Smooth muscle cell (in vitro differentiated cells): ENCODE data around the gene SLC6A17. TPM values are rescaled to one million over a fixed set of nuclear protein-coding genes. Genes with fewer than 3 reads are reported as not detected.

ENCODE experiments used
- DNase-seq: peaks from one replicate; lab custom pipeline; 2025; ENCODE audit not compliant: unreplicated experiment; lab: John Stamatoyannopoulos, UW
- H2AFZ ChIP-seq: fragments of 200-600 bp; sonication (generic); 2 replicates; pipeline ENCODE4 v1.6.0; 2016; ENCODE audit warnings: antibody characterized with exemption, low read depth, mild to moderate bottlenecking
- H3F3A ChIP-seq: fragments of 200-600 bp; sonication (generic); 2 replicates; pipeline ENCODE4 v1.6.0; 2017; ENCODE audit warnings: antibody characterized with exemption, low read depth
- H3K27ac ChIP-seq: fragments of 200-600 bp; sonication (generic); 2 replicates; pipeline ENCODE4 v1.5.1; 2016; ENCODE audit warnings: low read depth, mild to moderate bottlenecking
- H3K27me3 ChIP-seq: fragments of 200-600 bp; sonication (generic); 2 replicates; pipeline ENCODE4 v1.6.1; 2016; ENCODE audit warnings: low read depth, mild to moderate bottlenecking
- H3K36me3 ChIP-seq: fragments of 200-600 bp; sonication (generic); 2 replicates; pipeline ENCODE4 v1.5.1; 2016; ENCODE audit warnings: low read depth
- H3K4me1 ChIP-seq: fragments of 200-600 bp; sonication (generic); 2 replicates; pipeline ENCODE4 v1.5.1; 2016; ENCODE audit warnings: low read depth
- H3K4me2 ChIP-seq: fragments of 200-600 bp; sonication (generic); 2 replicates; pipeline ENCODE4 v1.6.0; 2016; ENCODE audit warnings: mild to moderate bottlenecking
- H3K4me3 ChIP-seq: fragments of 200-600 bp; sonication (generic); 2 replicates; pipeline ENCODE4 v1.5.1; 2016; ENCODE audit warnings: mild to moderate bottlenecking
- H3K79me2 ChIP-seq: fragments of 200-600 bp; sonication (generic); 2 replicates; pipeline ENCODE4 v1.6.0; 2016; ENCODE audit warnings: low read depth, mild to moderate bottlenecking
- H3K9ac ChIP-seq: fragments of 200-600 bp; sonication (generic); 2 replicates; pipeline ENCODE4 v1.6.0; 2016; ENCODE audit warnings: low read depth
- H3K9me3 ChIP-seq: fragments of 200-600 bp; sonication (generic); replicated peaks from 2 replicates; pipeline ENCODE4 v1.5.1; 2016; ENCODE audit warnings: low read depth
- H4K20me1 ChIP-seq: fragments of 200-600 bp; sonication (generic); 2 replicates; pipeline ENCODE4 v1.6.0; 2016; ENCODE audit warnings: low read depth
- WGBS: methylation state at CpG from one replicate; pipeline ENCODE4 v1.1.7; 2016; ENCODE audit warnings: low lambda C conversion rate; 5-methylcytosine and 5-hydroxymethylcytosine counted together
- polyA plus RNA-seq: library from polyadenylated mRNA; unstranded; fragments of >200 nt; fragmentation: Nextera tagmentation; extraction: Ambion mirVana; gene quantifications from 2 replicates; pipeline ENCODE4 v1.2.1, GENCODE V29; 2016
- total RNA-seq: library from RNA; depleted of rRNA; stranded (reverse); fragments of >200 nt; gene quantifications from 2 replicates; pipeline ENCODE4 v1.2.3, GENCODE V29; 2014
- TF ChIP-seq, protein P1 (sequence below): fragments of 200-600 bp; sonication (generic); IDR thresholded peaks from 2 replicates; pipeline ENCODE4 v1.5.1; 2017; ENCODE audit warnings: borderline replicate concordance, mild to moderate bottlenecking, antibody characterized with exemption; ENCODE audit not compliant: insufficient read depth, poor library complexity, severe bottlenecking

SLC6A17 gene
- total and polyA plus RNA-seq, 2 experiments from 2014 or later: 3.2 to 4.0 TPM

DNA sequence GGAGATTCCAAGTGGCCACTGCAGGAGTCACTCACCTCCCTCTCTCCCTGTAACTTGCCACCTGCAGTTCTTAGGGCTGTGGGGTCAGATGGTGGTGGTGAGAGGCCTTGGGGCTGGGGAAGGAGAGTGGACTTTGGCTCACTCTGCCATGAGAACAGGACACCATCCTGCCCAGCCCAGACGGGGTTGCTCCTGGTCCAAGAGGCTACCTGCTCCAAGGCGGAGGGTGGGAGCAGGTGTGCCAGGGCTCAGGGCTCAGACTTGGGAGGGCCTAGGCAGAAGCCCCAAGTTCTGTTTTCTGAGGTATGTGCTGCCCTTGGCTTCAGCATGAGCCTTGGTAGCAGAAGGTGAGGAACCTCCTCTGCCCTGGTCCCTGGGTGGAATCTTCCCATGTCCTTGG is 48.5 kb downstream of the SLC6A17 start:
- no peak overlapping the region for H2AFZ ChIP-seq
- H3F3A ChIP-seq: no peaks in the 10 kb centered on the region
- H3K9me3 ChIP-seq: no peaks in the 10 kb centered on the region
- H3K27ac ChIP-seq: no peak overlapping the region
- H3K4me3 ChIP-seq: no peak overlapping the region
- 97% methylated on average over 2 of the region's 2 CpGs for WGBS
- no peaks in the 10 kb centered on the region for H3K27me3 ChIP-seq
- H3K4me1 ChIP-seq: no peaks in the 10 kb centered on the region
- TF ChIP-seq, protein P1, sequence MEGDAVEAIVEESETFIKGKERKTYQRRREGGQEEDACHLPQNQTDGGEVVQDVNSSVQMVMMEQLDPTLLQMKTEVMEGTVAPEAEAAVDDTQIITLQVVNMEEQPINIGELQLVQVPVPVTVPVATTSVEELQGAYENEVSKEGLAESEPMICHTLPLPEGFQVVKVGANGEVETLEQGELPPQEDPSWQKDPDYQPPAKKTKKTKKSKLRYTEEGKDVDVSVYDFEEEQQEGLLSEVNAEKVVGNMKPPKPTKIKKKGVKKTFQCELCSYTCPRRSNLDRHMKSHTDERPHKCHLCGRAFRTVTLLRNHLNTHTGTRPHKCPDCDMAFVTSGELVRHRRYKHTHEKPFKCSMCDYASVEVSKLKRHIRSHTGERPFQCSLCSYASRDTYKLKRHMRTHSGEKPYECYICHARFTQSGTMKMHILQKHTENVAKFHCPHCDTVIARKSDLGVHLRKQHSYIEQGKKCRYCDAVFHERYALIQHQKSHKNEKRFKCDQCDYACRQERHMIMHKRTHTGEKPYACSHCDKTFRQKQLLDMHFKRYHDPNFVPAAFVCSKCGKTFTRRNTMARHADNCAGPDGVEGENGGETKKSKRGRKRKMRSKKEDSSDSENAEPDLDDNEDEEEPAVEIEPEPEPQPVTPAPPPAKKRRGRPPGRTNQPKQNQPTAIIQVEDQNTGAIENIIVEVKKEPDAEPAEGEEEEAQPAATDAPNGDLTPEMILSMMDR: no peak
- no peaks in the 10 kb centered on the region for H4K20me1 ChIP-seq
- no peak for DNase-seq
- H3K36me3 ChIP-seq: no peaks in the 10 kb centered on the region
- H3K9ac ChIP-seq: no peak overlapping the region
- no peaks in the 10 kb centered on the region for H3K79me2 ChIP-seq
- H3K4me2 ChIP-seq: no peak overlapping the region

DNA sequence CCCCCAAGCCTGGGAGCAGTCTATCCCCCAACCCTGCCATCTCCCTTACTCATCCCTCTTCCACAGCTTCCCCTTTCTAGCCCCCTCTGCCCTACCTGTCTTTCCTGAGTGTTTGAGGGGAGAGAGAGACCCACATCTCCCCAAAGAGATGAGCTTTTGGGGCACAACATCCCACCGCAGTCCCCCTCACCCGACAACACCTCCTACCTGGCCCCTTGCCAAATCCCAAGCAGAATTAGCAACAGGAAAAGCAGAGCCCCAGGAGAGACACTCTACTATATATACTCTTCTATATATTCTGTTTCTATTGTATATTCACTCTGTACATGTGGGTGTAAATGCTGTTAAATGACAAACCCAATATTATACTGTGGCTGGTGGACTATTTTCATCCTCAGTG is 49.9 kb downstream of the SLC6A17 start:
- TF ChIP-seq, protein P1: no peak
- H3K27me3 ChIP-seq: no peaks in the 10 kb centered on the region
- no peaks in the 10 kb centered on the region for H3F3A ChIP-seq
- H3K36me3 ChIP-seq: no peaks in the 10 kb centered on the region
- DNase-seq: no peak
- H3K27ac ChIP-seq: no peak overlapping the region
- H3K9me3 ChIP-seq: no peaks in the 10 kb centered on the region
- WGBS: 93% methylated on average over 2 of the region's 2 CpGs
- H3K4me2 ChIP-seq: no peak overlapping the region
- H3K9ac ChIP-seq: no peak overlapping the region
- no peaks in the 10 kb centered on the region for H3K4me1 ChIP-seq
- H2AFZ ChIP-seq: no peak overlapping the region
- no peaks in the 10 kb centered on the region for H4K20me1 ChIP-seq
- H3K4me3 ChIP-seq: no peak overlapping the region
- no peaks in the 10 kb centered on the region for H3K79me2 ChIP-seq

DNA sequence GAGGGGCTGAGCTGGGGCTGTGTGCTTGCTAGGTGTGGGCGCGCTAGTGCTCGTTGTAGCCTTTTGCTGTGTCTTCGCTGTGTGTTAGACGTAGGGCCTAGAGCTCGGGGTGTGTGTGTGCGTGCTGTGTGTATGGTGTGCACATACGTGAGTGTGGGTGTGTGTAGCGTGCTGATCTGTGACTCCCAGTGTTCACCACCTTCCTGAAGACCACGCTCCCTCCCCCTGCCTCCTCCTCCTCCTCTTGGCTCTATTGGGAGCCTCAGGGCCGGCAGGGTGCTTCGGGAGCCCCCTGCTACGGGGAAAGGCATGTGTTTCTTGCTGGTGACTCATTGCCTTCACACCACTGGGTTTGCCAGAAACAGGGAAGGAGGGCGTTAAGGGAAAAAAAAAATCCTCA is 50.4 kb downstream of the SLC6A17 start:
- no peak overlapping the region for H2AFZ ChIP-seq
- H3K4me3 ChIP-seq: no peak overlapping the region
- no peak overlapping the region for H3K27ac ChIP-seq
- WGBS: 65% methylated on average over 13 of the region's 14 CpGs
- H3F3A ChIP-seq: no peaks in the 10 kb centered on the region
- no peaks in the 10 kb centered on the region for H3K9me3 ChIP-seq
- H3K4me2 ChIP-seq: peak overlapping the region; percentile 26
- no peaks in the 10 kb centered on the region for H3K4me1 ChIP-seq
- TF ChIP-seq, protein P1: no peak
- no peak for DNase-seq
- no peaks in the 10 kb centered on the region for H3K27me3 ChIP-seq
- H3K79me2 ChIP-seq: no peaks in the 10 kb centered on the region
- H3K36me3 ChIP-seq: no peaks in the 10 kb centered on the region
- H4K20me1 ChIP-seq: no peaks in the 10 kb centered on the region
- H3K9ac ChIP-seq: no peak overlapping the region

DNA sequence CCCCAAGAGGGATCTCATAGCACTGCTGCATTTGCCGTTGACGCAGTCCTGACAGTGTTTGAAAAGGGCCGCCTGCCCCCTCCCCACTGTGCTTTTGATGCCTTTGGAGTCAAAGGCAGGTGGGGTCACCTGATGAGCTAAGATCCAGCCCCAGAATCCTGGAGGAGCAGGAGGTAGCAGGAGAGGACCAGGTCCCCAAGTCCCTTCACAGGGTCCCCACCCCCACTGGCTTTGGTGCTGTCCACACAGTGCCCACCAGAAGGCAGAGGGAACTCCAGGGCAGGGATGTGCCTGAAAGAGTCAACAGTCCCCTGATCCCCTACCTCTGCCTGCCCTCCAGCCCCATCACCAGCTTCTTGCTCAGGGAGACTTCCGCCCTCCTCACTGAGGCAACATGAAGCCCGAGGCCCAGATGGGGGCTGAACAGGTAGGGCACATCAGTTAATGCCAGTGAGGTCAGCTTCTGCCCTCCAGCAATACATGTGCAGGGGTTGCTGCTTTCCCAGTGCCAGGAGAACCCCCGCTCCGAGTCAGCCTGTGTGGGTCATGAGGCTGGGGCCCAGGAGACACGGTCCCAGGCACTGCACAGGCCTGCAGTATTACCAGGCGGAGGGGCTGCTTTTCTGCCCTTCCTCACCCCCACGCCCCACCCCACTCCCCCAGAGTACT is 51.0 kb downstream of the SLC6A17 start:
- H3K4me1 ChIP-seq: no peaks in the 10 kb centered on the region
- 87% methylated on average over 10 of the region's 10 CpGs for WGBS
- H3K9me3 ChIP-seq: no peaks in the 10 kb centered on the region
- H3K27me3 ChIP-seq: no peaks in the 10 kb centered on the region
- H3K36me3 ChIP-seq: no peaks in the 10 kb centered on the region
- H4K20me1 ChIP-seq: no peaks in the 10 kb centered on the region
- TF ChIP-seq, protein P1: no peak
- H3K4me3 ChIP-seq: no peak overlapping the region
- no peak overlapping the region for H3K27ac ChIP-seq
- no peak overlapping the region for H3K9ac ChIP-seq
- no peak overlapping the region for H2AFZ ChIP-seq
- H3K4me2 ChIP-seq: peak overlapping the region; percentile 26
- H3K79me2 ChIP-seq: no peaks in the 10 kb centered on the region
- no peaks in the 10 kb centered on the region for H3F3A ChIP-seq
- DNase-seq: no peak
